ENCODE results near the gene INA.

Gene INA

DNA sequence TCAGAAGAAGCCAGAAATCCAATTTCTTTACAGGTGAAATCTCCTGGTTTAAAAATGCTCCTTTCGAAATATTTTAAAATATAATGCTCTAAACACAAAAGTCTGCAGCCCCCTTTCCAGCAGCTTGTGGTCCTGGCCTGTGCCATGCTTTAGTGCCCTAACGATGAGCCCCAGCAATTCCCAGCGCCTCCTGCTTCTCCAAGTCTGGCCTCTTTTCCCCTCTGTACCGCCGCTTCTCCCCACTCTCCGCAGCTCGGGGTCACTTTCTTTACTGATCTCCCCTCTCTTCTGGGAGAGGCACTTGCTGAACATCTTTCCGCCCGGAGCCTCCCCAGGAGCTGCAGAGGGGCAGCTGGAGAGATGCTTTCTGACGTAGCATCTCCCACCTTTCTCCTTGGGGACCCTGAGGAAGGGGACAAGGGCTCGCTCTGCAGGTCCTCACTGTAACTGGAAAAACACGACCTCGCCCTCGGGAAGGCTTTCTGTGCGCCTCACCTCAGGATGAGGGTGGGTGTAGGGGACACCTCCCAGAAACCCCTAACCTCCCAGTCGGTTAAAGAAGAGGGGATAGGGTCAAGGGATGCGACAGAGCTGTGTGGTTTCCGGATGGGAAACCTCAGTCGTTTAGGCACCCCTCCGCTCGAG lies 565 bp upstream of the INA start:
- DNase-seq: no peak

DNA sequence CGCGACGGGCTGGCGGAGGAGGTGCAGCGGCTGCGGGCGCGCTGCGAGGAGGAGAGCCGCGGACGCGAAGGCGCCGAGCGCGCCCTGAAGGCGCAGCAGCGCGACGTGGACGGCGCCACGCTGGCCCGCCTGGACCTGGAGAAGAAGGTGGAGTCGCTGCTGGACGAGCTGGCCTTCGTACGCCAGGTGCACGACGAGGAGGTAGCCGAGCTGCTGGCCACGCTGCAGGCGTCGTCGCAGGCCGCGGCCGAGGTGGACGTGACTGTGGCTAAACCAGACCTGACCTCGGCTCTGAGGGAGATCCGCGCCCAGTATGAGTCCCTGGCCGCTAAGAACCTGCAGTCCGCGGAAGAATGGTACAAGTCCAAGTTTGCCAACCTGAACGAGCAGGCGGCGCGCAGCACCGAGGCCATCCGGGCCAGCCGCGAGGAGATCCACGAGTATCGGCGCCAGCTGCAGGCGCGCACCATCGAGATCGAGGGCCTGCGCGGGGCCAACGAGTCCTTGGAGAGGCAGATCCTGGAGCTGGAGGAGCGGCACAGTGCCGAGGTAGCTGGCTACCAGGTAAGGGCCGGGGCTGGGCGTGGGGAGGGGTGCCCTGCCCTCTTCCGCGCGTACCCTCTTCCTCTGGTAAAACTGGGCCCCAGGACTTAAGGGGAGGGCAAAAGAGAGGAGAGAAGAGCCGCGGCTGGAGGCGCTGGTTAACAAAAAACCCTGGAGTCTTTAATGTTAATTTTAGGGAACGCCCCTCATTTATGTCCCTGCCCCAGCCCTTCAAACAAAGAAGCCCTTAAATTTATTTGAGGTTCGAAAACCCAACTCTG lies 987 bp downstream of the INA start:
- no peak for DNase-seq

DNA sequence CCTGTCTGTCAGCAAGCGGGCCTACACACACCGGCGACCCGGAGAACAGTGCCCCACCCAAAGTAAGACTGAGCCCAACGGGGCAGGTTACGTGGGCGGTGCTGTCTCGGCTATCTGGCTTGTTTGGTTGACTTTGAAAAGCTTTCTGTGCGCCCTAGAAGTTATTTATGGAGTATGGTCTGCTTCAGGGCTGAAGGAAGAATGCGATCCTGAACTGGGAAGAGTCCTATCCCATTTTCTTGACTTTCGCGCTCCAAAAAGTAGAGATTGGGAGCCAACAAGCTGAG lies 1.5 kb downstream of the INA start:
- no peak for DNase-seq

DNA sequence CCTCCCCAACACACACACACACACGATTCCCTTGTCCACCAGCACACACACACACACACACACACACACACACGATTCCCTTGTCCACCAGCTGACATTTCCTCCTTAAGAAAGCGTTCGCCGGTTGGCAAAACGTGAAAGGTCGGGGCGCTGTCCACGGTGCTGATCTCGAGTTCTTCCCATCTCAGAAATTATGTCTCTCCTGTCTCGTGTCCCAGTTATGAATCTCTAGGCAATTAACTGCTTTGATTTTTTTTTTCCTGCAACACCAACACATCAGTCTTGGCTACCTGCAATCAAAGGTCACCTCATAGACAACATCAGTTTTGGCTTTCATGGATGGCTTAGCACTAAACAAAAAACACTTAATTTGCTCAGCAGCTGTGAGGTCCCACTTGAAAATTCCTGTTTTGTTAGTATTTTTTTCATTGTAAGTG lies 1.9 kb downstream of the INA start:
- DNase-seq: peak in 1 of 4 experiments; percentile 30

DNA sequence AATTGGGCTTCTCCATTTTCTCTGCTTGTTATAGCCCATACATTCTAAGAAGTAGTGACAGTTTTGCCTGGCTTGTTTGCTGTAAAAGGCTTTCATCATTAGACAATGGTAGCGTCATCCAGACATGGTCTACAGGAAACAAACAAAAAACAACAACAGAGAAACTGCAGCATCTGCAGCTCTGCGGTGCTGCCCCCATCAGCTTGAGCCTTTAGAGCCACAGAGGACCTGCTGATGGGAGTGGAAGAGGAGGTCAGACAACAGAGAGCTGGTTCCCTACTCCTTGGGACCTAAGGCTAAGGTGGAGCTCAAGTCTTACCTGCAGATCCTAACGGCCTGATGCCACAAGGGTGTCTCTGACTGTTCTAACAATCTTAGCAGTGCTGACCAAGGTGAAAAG lies 3.1 kb downstream of the INA start:
- DNase-seq: no peak

DNA sequence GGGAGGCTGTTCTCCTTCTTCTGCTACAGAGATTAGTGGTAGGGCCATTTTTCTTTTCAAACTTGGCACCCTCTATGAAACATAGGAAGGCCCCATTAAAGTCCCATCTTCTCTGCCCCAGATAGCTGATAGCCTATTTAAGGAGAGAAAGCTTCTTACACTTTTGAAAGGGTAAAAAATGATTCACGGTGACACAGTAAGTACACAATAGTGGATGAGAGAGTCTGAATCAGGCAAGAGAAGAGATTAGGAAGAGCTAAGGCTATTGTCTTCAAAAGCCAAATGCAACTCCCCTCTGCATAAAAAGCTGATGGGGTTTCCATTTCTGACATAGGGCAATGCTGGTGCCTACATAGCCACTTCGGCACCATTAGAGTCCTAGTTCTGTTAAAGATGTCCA lies 3.6 kb downstream of the INA start:
- no peak for DNase-seq

DNA sequence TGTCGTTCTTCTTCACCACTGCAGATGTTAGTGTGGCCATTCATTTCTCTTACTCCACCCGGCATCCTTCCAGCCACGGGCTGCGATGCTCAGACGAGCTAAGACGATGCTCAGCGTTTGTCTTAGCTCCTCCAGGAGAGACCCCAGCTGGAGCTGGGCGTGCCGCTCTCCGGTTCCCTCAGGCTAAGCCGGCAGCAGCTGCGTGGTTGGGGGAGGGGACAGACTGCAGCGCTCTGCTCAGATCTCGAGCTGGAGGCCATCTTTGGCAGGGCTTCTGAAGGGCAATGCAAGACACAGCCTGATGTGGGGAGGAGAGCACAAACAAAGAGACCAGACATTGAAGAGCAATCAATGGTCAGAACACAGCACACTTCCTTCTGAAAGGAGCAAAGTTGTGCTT lies 4.8 kb downstream of the INA start:
- DNase-seq: no peak

DNA sequence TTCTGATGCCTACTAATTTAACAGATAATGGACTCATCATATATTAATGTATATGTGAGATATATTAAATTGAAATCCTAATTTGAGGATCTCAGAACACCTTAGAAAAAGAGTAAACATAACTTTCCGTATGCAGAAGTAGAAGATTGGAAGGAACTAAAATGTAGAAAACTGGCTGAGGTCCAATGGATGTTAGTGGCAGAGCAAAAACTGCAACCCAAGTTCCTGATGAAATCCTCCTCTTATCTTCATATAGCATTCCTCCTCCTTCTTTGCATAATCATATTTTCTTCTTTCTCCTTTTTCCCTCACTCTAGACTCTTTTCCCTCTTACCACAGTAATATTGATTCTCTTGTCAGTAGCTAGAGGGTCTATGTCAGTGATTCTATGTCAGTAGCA lies 6.0 kb downstream of the INA start:
- no peak for DNase-seq

DNA sequence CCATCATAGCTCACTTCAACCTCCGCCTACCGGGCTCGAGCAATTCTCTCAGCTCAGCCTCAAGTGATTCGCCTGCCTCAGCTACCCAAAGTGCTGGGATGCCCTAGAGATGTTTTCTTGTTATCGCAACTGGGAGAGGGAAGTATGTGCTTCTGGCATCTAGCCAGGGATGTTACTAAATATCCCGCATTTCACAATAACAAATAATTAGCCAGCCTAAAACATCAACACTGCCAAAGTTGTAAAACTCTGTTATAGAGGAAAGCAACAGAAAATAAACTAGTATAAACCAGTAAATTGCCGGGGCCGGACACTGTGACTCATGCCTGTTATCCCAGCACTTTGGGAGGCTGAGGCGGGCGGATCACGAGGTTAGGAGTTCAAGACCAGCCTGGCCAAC lies 7.2 kb downstream of the INA start:
- no peak for DNase-seq

DNA sequence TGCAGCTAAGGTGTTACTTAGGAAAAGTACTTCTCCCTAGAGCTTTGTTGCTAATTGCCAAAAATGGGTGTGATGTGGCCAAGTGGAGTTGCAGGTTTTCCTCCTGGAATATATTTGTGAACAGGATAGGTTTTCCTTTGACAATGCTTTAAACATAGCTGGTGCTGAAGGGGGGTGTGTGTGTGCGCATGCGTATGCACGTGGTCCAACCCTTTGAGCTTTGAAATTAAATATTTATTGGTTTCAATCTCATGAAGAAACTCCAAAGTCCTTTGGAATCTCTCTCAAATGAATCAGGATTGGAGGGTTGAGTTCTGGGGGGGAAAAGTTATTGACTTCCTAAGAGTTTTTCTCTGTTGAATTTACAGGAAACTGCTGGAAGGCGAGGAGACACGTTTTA lies 11.1 kb downstream of the INA start:
- DNase-seq: no peak

DNA sequence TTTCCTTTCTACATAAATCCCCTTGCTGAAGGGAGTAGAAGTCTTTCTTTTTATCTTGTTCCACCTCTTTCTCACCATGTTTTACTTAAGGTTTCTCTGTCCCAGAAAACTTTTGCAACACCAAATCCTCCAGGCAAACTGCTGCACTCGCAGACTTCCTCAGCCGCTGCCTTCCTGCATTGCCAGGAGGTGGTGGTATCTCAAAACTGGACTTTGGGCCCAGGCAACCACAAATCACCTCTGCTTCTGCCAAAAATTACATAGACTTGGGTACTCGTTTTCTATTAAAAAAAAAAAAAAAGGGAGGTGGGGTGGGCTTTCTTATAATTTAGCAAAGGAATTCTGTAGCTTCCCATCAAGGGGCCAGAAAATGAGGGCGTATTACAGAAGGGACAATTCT lies 14.7 kb downstream of the INA start:
- DNase-seq: no peak

DNA sequence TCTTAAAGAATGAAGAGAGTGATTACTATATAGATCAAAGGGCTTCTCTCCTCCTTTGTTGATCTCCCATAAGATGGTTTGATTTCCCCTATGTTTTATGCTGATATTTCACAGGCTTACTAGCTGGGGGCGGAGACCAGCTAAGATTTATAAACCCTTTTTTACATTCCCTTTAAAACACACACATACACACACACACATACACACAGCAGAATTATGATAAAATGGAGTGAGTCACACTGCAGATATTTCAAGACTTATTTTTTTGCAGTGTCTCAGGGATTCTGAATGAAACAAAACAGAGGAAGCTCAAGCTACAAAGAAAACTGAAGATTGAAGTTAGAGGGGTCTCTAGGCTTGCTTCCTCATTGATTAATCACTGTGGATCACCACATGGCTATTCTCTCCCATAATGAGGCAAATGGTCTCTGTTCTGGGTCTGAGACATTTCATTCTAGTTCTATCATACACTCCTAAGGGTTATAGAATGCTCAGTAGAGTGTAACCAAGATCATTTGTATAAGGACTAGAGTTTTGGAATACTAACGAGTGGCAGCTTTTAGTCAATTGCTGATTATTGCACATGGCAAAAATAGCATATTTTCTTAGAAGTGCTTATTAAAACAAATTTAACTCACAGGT lies 18.6 kb downstream of the INA start:
- DNase-seq: no peak

DNA sequence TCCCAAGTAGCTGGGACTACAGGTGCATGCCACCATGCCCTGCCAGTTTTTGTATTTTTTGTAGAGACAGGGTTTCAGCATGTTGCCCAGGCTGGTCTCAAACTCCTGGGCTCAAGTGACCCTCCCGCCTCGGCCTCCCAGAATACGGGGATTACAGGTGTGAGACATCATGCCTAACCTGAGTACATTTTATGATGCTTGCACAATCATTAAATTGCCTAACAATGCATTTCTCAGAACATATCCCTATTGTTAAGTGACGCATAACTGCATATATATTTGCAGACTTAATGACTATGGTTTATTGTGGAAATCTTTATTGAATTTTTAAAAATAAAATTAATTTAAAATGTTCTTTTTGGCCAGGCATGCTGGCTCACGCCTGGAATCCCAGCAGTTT lies 30.7 kb downstream of the INA start:
- DNase-seq: no peak

DNA sequence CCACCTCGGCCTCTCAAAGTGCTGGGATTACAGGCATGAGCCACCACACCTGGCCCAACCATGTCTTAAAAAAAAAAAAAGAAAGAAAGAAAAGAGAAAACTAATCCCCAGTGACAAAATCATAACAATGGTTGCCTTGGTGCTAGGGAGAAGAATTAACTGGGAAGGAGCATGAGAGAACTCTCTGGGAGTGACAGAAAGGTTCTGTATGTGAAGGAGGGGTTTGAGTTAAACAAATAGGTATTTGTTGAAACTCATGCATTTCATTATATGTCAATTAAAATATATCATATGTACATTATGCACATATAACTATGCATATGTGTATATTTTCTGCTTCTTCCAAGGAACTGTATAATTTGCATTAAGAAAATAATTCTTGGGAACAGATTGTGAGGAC lies 33.3 kb downstream of the INA start:
- DNase-seq: no peak

DNA sequence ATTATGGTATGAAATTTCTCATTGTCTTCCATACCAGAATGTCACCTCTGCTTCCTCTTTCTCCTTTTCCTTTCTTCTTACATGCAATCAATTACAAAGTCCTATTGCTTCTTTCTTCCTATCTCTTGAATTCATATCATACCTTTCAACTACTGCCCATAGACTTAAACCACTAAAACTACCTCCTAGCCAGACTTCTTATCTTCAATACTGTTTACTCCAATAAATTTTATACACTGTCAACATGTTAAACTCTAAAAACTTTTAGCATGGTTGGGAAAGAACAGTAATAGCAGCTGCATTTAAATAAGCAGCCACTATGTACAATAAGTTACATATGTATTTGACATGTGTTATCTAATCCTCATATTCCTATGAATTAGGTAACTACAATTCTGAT lies 39.1 kb downstream of the INA start:
- DNase-seq: no peak

DNA sequence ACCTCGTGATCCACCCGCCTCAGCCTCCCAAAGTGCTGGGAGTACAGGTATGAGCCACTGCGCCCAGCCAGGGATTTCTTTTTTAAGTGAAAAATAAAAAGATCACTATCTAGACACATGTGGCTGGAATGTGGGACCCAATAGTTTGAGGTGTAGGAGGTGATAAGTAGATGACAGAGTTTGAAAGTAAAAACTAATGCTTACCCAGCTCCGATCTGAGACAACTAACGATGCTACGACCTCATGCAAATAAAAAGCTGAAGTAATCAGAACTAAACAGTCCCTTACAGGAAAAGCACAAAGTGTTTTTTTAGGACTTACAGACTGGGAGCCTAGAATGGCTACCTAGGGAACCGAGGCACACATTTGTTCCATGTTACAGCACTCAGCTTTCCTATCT lies 51.0 kb downstream of the INA start:
- DNase-seq: no peak

DNA sequence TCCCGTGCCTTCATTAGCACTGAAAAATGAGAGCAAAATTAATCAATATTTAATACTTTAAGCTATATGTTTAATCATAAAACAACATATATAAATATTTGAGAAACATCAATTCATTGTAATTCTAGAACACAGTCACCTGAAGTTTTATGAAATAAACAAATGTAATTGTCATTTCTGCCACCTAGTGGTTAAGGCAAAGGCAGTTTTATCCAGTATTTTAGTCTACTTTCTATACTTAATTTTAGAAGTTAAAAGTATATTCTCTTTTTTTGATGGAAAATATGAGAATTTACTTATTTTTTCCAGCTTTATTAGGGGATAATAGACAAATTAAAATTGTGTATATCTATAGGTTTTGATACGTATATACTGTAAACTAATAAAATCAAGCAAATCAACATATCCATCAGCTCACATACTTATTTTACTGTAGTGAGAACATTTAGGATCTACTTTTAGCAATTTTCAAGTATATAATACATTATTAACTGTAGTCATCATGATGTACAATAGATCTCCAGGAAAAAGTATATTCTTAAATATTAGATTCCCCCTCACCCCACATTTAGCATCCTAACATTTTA lies 57.1 kb downstream of the INA start:
- DNase-seq: no peak

DNA sequence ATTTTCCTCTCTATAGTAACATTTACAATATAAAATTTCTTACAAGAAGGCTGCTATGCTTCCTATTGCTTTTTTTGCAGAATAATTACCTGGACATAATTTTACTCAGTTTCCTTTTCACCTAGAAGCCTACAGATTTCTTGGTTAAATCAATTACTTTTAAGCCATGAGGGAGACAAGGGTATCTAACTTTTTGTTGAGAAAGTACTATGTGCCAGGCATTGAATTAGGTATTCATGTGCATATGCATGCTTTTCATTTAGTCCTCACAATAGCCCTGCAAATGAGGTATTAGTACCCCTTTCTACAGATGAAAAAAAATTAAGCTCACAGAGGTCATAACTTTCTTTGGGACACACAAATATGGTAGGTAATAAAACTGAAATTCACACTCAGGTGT lies 57.6 kb downstream of the INA start:
- DNase-seq: no peak

DNA sequence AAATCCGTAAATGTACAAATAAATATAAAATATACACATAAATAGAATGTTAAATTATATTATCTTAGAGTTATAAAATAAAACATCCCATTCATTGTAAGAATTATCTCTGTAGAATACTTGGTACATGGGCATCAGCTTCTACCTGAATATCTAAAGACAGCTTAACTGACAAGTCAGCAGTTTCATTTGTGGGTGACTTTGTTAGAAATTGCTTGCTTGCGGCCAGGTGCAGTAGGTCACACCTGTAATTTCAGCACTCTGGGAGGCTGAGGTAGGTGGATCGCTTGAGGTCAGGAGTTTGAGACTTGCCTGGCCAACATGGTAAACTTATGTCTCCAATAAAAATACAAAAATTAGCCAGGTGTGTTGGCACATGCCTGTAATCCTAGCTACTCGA lies 59.4 kb downstream of the INA start:
- DNase-seq: no peak
